Neutrophil (primary cell): ENCODE results near the gene PLCG1.

Source experiments
- H3K27ac ChIP-seq: fragments of 200-600 bp; sonication (generic); 2 replicates; pipeline ENCODE4 v1.5.1; 2016; ENCODE audit warnings: mild to moderate bottlenecking, moderate library complexity
- H3K27me3 ChIP-seq: fragments of 200-600 bp; sonication (generic); 2 replicates; pipeline ENCODE4 v1.6.0; 2016; ENCODE audit warnings: mild to moderate bottlenecking
- H3K36me3 ChIP-seq: fragments of 200-600 bp; sonication (generic); 2 replicates; pipeline ENCODE4 v1.5.1; 2017
- H3K4me1 ChIP-seq, 2 experiments: fragments of 200-600 bp in 1 of 2; sonication (generic) in 1 of 2; 1 replicate in 1 of 2; 2 replicates in 1 of 2; pipeline versions ENCODE4 v1.5.1 to v1.6.1; 2013 to 2016; ENCODE audit warnings: low read depth in 1 of 2, low read length in 1 of 2, mild to moderate bottlenecking in 1 of 2, moderate library complexity in 1 of 2; ENCODE audit not compliant: control insufficient read depth in 1 of 2, insufficient read depth in 1 of 2
- H3K4me3 ChIP-seq, 2 experiments: fragments of 200-600 bp in 1 of 2; sonication (generic) in 1 of 2; 1 replicate in 1 of 2; 2 replicates in 1 of 2; pipeline ENCODE4 v1.5.1; 2013 to 2016; ENCODE audit warnings: low read depth in 1 of 2, low read length in 1 of 2, mild to moderate bottlenecking in 1 of 2, moderate library complexity in 1 of 2
- H3K9me3 ChIP-seq: fragments of 200-600 bp; sonication (generic); 2 replicates; pipeline ENCODE4 v1.5.1; 2016
- CTCF ChIP-seq: fragments of 200-600 bp; sonication (generic); IDR thresholded peaks from 2 replicates; pipeline ENCODE4 v1.5.1; 2016; ENCODE audit warnings: antibody characterized with exemption

PLCG1 gene

GRCh38 chr20:41214202-41214601 lies 76.9 kb downstream of the PLCG1 start:
- H3K27me3 ChIP-seq: no peaks in the 10 kb centered on the region
- H3K4me3 ChIP-seq: no peak overlapping the region
- no peaks in the 10 kb centered on the region for H3K4me1 ChIP-seq
- no peaks in the 10 kb centered on the region for H3K36me3 ChIP-seq
- H3K9me3 ChIP-seq: no peaks in the 10 kb centered on the region
- no peak for TF ChIP-seq CTCF
- no peak overlapping the region for H3K27ac ChIP-seq

- H3K27me3 ChIP-seq: no peaks in the 10 kb centered on the region
- no peak overlapping the region for H3K4me3 ChIP-seq
- TF ChIP-seq CTCF: no peak
- no peaks in the 10 kb centered on the region for H3K9me3 ChIP-seq
- no peaks in the 10 kb centered on the region for H3K36me3 ChIP-seq
- H3K4me1 ChIP-seq: no peaks in the 10 kb centered on the region
- H3K27ac ChIP-seq: no peak overlapping the region
Observed at GRCh38 chr20:41214666-41215065, 77.3 kb downstream of the PLCG1 start.

GRCh38 chr20:41217422-41217821 lies 80.1 kb downstream of the PLCG1 start:
- no peak overlapping the region for H3K27ac ChIP-seq

GRCh38 chr20:41218466-41218865 lies 81.1 kb downstream of the PLCG1 start:
- Histone ChIP-seq H3K9me3 (no peaks in the 10 kb centered on the region), H3K4me1 (no peaks in the 10 kb centered on the region), H3K27me3 (no peaks in the 10 kb centered on the region), H3K4me3 (no peak overlapping the region), H3K36me3 (no peaks in the 10 kb centered on the region), H3K27ac (no peak overlapping the region)
- TF ChIP-seq CTCF: no peak

More at GRCh38 chr20:41217422-41217821, 80.1 kb downstream of the PLCG1 start:
- Histone ChIP-seq H3K9me3 (no peaks in the 10 kb centered on the region), H3K4me1 (no peaks in the 10 kb centered on the region), H3K36me3 (no peaks in the 10 kb centered on the region), H3K27me3 (no peaks in the 10 kb centered on the region), H3K4me3 (no peak overlapping the region)
- TF ChIP-seq CTCF: no peak

- TF ChIP-seq CTCF: no peak
- H3K36me3 ChIP-seq: no peaks in the 10 kb centered on the region
- H3K27ac ChIP-seq: no peak overlapping the region
- H3K4me3 ChIP-seq: no peak overlapping the region
- no peaks in the 10 kb centered on the region for H3K27me3 ChIP-seq
- no peaks in the 10 kb centered on the region for H3K4me1 ChIP-seq
- H3K9me3 ChIP-seq: no peaks in the 10 kb centered on the region
Observed at GRCh38 chr20:41219824-41220223, 82.5 kb downstream of the PLCG1 start.
